T-helper 9 cell (primary cell): ENCODE measurements around the gene HRK.

Experiments
- DNase-seq: peaks from one replicate; pipeline ENCODE4 v3.0.0-alpha.2; 2020
- total RNA-seq, 2 donors: gene quantifications; one replicate each; lab custom pipeline; 2026; lab: John Stamatoyannopoulos, UW

HRK gene
- 0 reads per million in 2 donors for total RNA-seq

GRCh38 chr12:116881325-116881876 lies at the start of gene HRK:
Gene HRK, minus strand, starts transcription at chr12:116881441. Its CDS starts 134 bp downstream, at chr12:116881307.
- no peak for DNase-seq

GRCh38 chr12:116929885-116930284 lies 48.6 kb upstream of the HRK start:
- DNase-seq, result no peak

- no peak for DNase-seq
Measured at GRCh38 chr12:116928504-116928903, 47.3 kb upstream of the HRK start.

- no peak for DNase-seq
Measured at GRCh38 chr12:116927244-116927940, 46.2 kb upstream of the HRK start.

- DNase-seq, result no peak
Measured at GRCh38 chr12:116926283-116927243, 45.3 kb upstream of the HRK start.

GRCh38 chr12:116924558-116925453 lies 43.6 kb upstream of the HRK start:
- DNase-seq, result peak; percentile 22

GRCh38 chr12:116922194-116922897 lies 41.1 kb upstream of the HRK start:
- DNase-seq, result no peak

GRCh38 chr12:116920939-116921338 lies 39.7 kb upstream of the HRK start:
- no peak for DNase-seq

GRCh38 chr12:116919706-116920485 lies 38.7 kb upstream of the HRK start:
- DNase-seq, result no peak

- no peak for DNase-seq
Measured at GRCh38 chr12:116919247-116919661, 38.0 kb upstream of the HRK start.

- no peak for DNase-seq
Measured at GRCh38 chr12:116918464-116918863, 37.2 kb upstream of the HRK start.

- DNase-seq, result no peak
Measured at GRCh38 chr12:116916714-116917114, 35.5 kb upstream of the HRK start.

- DNase-seq, result no peak
Measured at GRCh38 chr12:116916122-116916521, 34.9 kb upstream of the HRK start.

- no peak for DNase-seq
Measured at GRCh38 chr12:116915326-116915725, 34.1 kb upstream of the HRK start.

- DNase-seq, result peak; percentile 33
Measured at GRCh38 chr12:116910645-116911451, 29.6 kb upstream of the HRK start, which contains the start of gene FBXW8. Gene FBXW8, plus strand, starts transcription at chr12:116910950. Its CDS starts 88 bp downstream, at chr12:116911038.

GRCh38 chr12:116910280-116910644 lies 29.0 kb upstream of the HRK start:
- no peak for DNase-seq

GRCh38 chr12:116906285-116906684 lies 25.0 kb upstream of the HRK start:
- no peak for DNase-seq

- no peak for DNase-seq
Measured at GRCh38 chr12:116903818-116904217, 22.6 kb upstream of the HRK start.

GRCh38 chr12:116901612-116902011 lies 20.4 kb upstream of the HRK start:
- no peak for DNase-seq

GRCh38 chr12:116898669-116899068 lies 17.4 kb upstream of the HRK start:
- no peak for DNase-seq
